Measurements from ENCODE around the gene POMGNT1.

The POMGNT1 gene

DNA sequence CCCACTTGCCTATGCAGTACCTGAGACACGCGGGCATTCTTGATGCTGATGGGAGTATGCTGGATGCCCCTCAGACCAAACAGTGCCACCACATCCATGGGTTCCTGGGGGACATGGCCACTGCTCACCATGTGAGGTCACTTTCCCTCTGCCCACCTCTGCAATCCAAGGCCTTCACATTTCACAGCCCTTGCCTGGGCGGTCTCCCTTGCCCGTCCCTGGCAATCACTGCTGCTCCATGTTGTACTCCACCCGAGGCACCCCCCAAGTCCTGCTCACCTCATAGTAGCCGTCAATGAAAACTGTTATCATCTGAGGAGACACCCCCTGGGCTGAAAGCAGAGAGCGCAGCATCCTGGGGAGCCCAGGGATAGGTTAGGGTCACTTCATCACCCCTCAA, 4.9 kb downstream of the POMGNT1 start:
- Histone ChIP-seq H3K27ac (ENCODE audit: low read length, poor library complexity, severe bottlenecking) (no peak overlapping the region), H3K27me3 (ENCODE audit: control insufficient read depth in 1 of 2, insufficient read depth in 1 of 2, low read length in 2 of 2) (no peaks in the 10 kb centered on the region), H2BK12ac (ENCODE audit: low read length in 2 of 2) (no peak overlapping the region), H3K4ac (ENCODE audit: low read depth in 1 of 2, low read length in 2 of 2) (no peak overlapping the region), H2BK5ac (ENCODE audit: low read depth, low read length, poor library complexity, severe bottlenecking) (no peak overlapping the region), H3K79me1 (replicated peaks; ENCODE audit: low read length, poor library complexity, severe bottlenecking) (peaks cover 28% of the 10 kb centered on the region), H3K36me3 (ENCODE audit: control insufficient read depth in 1 of 2, insufficient read depth in 2 of 2, low read depth in 1 of 2, low read length in 2 of 2) (peaks cover 65 to 75% of the 10 kb centered on the region in 2 experiments), H3K14ac (ENCODE audit: low read length in 2 of 2) (no peak overlapping the region), H3K9me3 (ENCODE audit: control insufficient read depth, low read length) (no peaks in the 10 kb centered on the region), H4K8ac (ENCODE audit: low read length) (no peak overlapping the region), H3K4me3 (ENCODE audit: insufficient read depth in 1 of 2, low read depth in 1 of 2, low read length in 2 of 2) (no peak overlapping the region), H3K9ac (ENCODE audit: low read length) (no peak overlapping the region), H2AFZ (ENCODE audit: low read depth, low read length) (no peak overlapping the region), H3K18ac (ENCODE audit: low read depth in 1 of 2, low read length in 2 of 2) (no peak overlapping the region), H3K23ac (ENCODE audit: low read length in 2 of 2) (no peak overlapping the region), H3K4me2 (ENCODE audit: low read length, poor library complexity, severe bottlenecking) (no peak overlapping the region), H3K4me1 (ENCODE audit: control insufficient read depth, insufficient read depth, low read depth, low read length) (peaks cover 26% of the 10 kb centered on the region), H2BK15ac (ENCODE audit: low read depth, poor library complexity, severe bottlenecking) (no peak overlapping the region), H4K91ac (ENCODE audit: low read length) (no peak overlapping the region), H2AK5ac (ENCODE audit: low read length, severe bottlenecking) (no peak overlapping the region), H2BK120ac (ENCODE audit: low read depth, low read length) (no peak overlapping the region)
- DNase-seq, result no peak
- WGBS, result 95% methylated on average over 7 of the region's 7 CpGs

GRCh38 chr1:46192171-46192570, 6.1 kb downstream of the POMGNT1 start:
- H2BK12ac ChIP-seq (ENCODE audit: low read length in 2 of 2), result no peak overlapping the region
- no peak overlapping the region for H3K14ac ChIP-seq (ENCODE audit: low read length in 2 of 2)
- peaks cover 20% of the 10 kb centered on the region for H3K4me1 ChIP-seq (ENCODE audit: control insufficient read depth, insufficient read depth, low read depth, low read length)
- no peak overlapping the region for H3K18ac ChIP-seq (ENCODE audit: low read depth in 1 of 2, low read length in 2 of 2)
- no peak overlapping the region for H3K4me3 ChIP-seq (ENCODE audit: insufficient read depth in 1 of 2, low read depth in 1 of 2, low read length in 2 of 2)
- H2AK5ac ChIP-seq (ENCODE audit: low read length, severe bottlenecking), result no peak overlapping the region
- no peak overlapping the region for H2BK15ac ChIP-seq (ENCODE audit: low read depth, poor library complexity, severe bottlenecking)
- H2BK5ac ChIP-seq (ENCODE audit: low read depth, low read length, poor library complexity, severe bottlenecking), result no peak overlapping the region
- WGBS, result 97% methylated on average over 10 of the region's 10 CpGs
- H3K9me3 ChIP-seq (ENCODE audit: control insufficient read depth, low read length), result no peaks in the 10 kb centered on the region
- H3K23ac ChIP-seq (ENCODE audit: low read length in 2 of 2), result no peak overlapping the region
- DNase-seq, result no peak
- no peak overlapping the region for H4K8ac ChIP-seq (ENCODE audit: low read length)
- no peak overlapping the region for H2AFZ ChIP-seq (ENCODE audit: low read depth, low read length)
- no peak overlapping the region for H3K27ac ChIP-seq (ENCODE audit: low read length, poor library complexity, severe bottlenecking)
- peaks cover 18% of the 10 kb centered on the region for H3K79me1 ChIP-seq (replicated peaks; ENCODE audit: low read length, poor library complexity, severe bottlenecking)
- H3K4ac ChIP-seq (ENCODE audit: low read depth in 1 of 2, low read length in 2 of 2), result no peak overlapping the region
- H3K4me2 ChIP-seq (ENCODE audit: low read length, poor library complexity, severe bottlenecking), result no peak overlapping the region
- no peaks in the 10 kb centered on the region for H3K27me3 ChIP-seq (ENCODE audit: control insufficient read depth in 1 of 2, insufficient read depth in 1 of 2, low read length in 2 of 2)
- H2BK120ac ChIP-seq (ENCODE audit: low read depth, low read length), result no peak overlapping the region
- peaks cover 74 to 85% of the 10 kb centered on the region in 2 experiments for H3K36me3 ChIP-seq (ENCODE audit: control insufficient read depth in 1 of 2, insufficient read depth in 2 of 2, low read depth in 1 of 2, low read length in 2 of 2)
- H3K9ac ChIP-seq (ENCODE audit: low read length), result no peak overlapping the region
- no peak overlapping the region for H4K91ac ChIP-seq (ENCODE audit: low read length)

DNA sequence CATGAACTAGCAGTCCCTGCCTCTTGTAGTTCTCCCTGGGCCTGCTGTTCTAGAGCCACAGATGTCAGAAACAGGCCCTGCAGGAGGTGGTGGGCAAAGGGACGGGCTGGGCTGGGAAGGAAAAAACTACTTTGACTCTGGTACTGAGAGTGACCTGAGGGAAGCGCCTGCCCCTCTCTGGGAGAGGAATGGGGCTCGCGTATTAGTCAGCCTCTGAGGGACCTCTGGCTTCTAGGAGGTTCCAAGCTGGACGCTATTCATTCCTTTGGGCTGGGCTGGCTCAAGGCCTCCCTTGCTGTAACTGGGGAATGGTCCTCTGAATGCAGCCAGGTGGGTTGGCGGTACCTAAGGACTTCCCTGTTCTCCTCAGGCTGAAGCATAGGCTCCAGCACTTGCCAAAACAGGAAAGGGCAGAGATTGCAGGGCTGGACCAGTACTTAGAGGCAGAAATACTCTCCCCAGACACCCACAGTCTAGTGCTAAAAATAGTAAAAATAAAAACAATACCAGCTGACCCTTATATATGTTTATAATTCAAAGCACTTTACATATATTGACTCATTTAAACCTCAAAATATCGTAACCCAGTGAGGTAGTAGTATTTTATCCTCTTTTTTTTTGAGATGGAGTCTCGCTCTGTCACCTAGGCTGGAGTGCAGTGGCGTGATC, 7.1 kb downstream of the POMGNT1 start:
- no peak overlapping the region for H2BK5ac ChIP-seq (ENCODE audit: low read depth, low read length, poor library complexity, severe bottlenecking)
- H2AFZ ChIP-seq (ENCODE audit: low read depth, low read length), result no peak overlapping the region
- H3K23ac ChIP-seq (ENCODE audit: low read length in 2 of 2), result no peak overlapping the region
- no peak overlapping the region for H2BK120ac ChIP-seq (ENCODE audit: low read depth, low read length)
- no peak overlapping the region for H3K18ac ChIP-seq (ENCODE audit: low read depth in 1 of 2, low read length in 2 of 2)
- H2AK5ac ChIP-seq (ENCODE audit: low read length, severe bottlenecking), result no peak overlapping the region
- H3K9me3 ChIP-seq (ENCODE audit: control insufficient read depth, low read length), result no peaks in the 10 kb centered on the region
- no peak overlapping the region for H3K27ac ChIP-seq (ENCODE audit: low read length, poor library complexity, severe bottlenecking)
- no peak overlapping the region for H3K4me2 ChIP-seq (ENCODE audit: low read length, poor library complexity, severe bottlenecking)
- no peak overlapping the region for H3K4ac ChIP-seq (ENCODE audit: low read depth in 1 of 2, low read length in 2 of 2)
- H4K8ac ChIP-seq (ENCODE audit: low read length), result no peak overlapping the region
- no peak for DNase-seq
- no peak overlapping the region for H3K9ac ChIP-seq (ENCODE audit: low read length)
- peaks cover 11% of the 10 kb centered on the region for H3K79me1 ChIP-seq (replicated peaks; ENCODE audit: low read length, poor library complexity, severe bottlenecking)
- no peak overlapping the region for H4K91ac ChIP-seq (ENCODE audit: low read length)
- H2BK12ac ChIP-seq (ENCODE audit: low read length in 2 of 2), result no peak overlapping the region
- no peak overlapping the region for H2BK15ac ChIP-seq (ENCODE audit: low read depth, poor library complexity, severe bottlenecking)
- peaks cover 72 to 79% of the 10 kb centered on the region in 2 experiments for H3K36me3 ChIP-seq (ENCODE audit: control insufficient read depth in 1 of 2, insufficient read depth in 2 of 2, low read depth in 1 of 2, low read length in 2 of 2)
- no peak overlapping the region for H3K14ac ChIP-seq (ENCODE audit: low read length in 2 of 2)
- no peaks in the 10 kb centered on the region for H3K27me3 ChIP-seq (ENCODE audit: control insufficient read depth in 1 of 2, insufficient read depth in 1 of 2, low read length in 2 of 2)
- 95% methylated on average over 7 of the region's 9 CpGs for WGBS
- peaks cover 14% of the 10 kb centered on the region for H3K4me1 ChIP-seq (ENCODE audit: control insufficient read depth, insufficient read depth, low read depth, low read length)
- H3K4me3 ChIP-seq (ENCODE audit: insufficient read depth in 1 of 2, low read depth in 1 of 2, low read length in 2 of 2), result no peak overlapping the region

DNA sequence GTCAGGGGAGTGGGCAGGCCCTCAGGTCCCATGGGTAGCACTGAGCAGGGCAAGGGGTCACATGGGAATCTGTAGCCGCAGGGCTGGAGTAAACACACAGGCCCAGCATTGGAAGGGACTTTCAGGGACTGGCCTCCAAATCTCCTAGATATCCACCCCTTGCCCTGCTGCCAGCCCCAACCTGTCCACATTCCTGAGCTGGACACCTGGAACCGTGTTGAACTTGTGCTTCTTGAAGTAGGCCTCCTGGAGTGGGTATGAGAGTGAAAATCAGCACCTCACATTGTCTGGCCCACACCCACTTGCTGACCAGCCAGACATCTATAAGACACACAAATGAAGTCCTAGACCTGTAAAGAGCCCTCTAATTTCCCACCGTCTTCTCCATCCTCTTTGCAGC, 7.7 kb downstream of the POMGNT1 start:
- H3K79me1 ChIP-seq (replicated peaks; ENCODE audit: low read length, poor library complexity, severe bottlenecking), result peaks cover 11% of the 10 kb centered on the region
- DNase-seq, result no peak
- H3K27me3 ChIP-seq (ENCODE audit: control insufficient read depth in 1 of 2, insufficient read depth in 1 of 2, low read length in 2 of 2), result no peaks in the 10 kb centered on the region
- no peak overlapping the region for H2BK15ac ChIP-seq (ENCODE audit: low read depth, poor library complexity, severe bottlenecking)
- no peak overlapping the region for H3K4me3 ChIP-seq (ENCODE audit: insufficient read depth in 1 of 2, low read depth in 1 of 2, low read length in 2 of 2)
- no peak overlapping the region for H3K23ac ChIP-seq (ENCODE audit: low read length in 2 of 2)
- H3K9me3 ChIP-seq (ENCODE audit: control insufficient read depth, low read length), result no peaks in the 10 kb centered on the region
- peaks cover 18% of the 10 kb centered on the region for H3K4me1 ChIP-seq (ENCODE audit: control insufficient read depth, insufficient read depth, low read depth, low read length)
- 90% methylated on average over 3 of the region's 3 CpGs for WGBS
- no peak overlapping the region for H3K4me2 ChIP-seq (ENCODE audit: low read length, poor library complexity, severe bottlenecking)
- no peak overlapping the region for H3K14ac ChIP-seq (ENCODE audit: low read length in 2 of 2)
- peaks cover 68 to 73% of the 10 kb centered on the region in 2 experiments for H3K36me3 ChIP-seq (ENCODE audit: control insufficient read depth in 1 of 2, insufficient read depth in 2 of 2, low read depth in 1 of 2, low read length in 2 of 2)
- no peak overlapping the region for H4K8ac ChIP-seq (ENCODE audit: low read length)
- no peak overlapping the region for H2AK5ac ChIP-seq (ENCODE audit: low read length, severe bottlenecking)
- no peak overlapping the region for H2BK5ac ChIP-seq (ENCODE audit: low read depth, low read length, poor library complexity, severe bottlenecking)
- no peak overlapping the region for H3K27ac ChIP-seq (ENCODE audit: low read length, poor library complexity, severe bottlenecking)
- H2BK12ac ChIP-seq (ENCODE audit: low read length in 2 of 2), result no peak overlapping the region
- H3K18ac ChIP-seq (ENCODE audit: low read depth in 1 of 2, low read length in 2 of 2), result no peak overlapping the region
- no peak overlapping the region for H4K91ac ChIP-seq (ENCODE audit: low read length)
- no peak overlapping the region for H3K4ac ChIP-seq (ENCODE audit: low read depth in 1 of 2, low read length in 2 of 2)
- no peak overlapping the region for H2AFZ ChIP-seq (ENCODE audit: low read depth, low read length)
- no peak overlapping the region for H2BK120ac ChIP-seq (ENCODE audit: low read depth, low read length)
- H3K9ac ChIP-seq (ENCODE audit: low read length), result no peak overlapping the region
